Thyroid gland (tissue), 4 donors: Measurements from ENCODE around the gene TMEM132C.

Experiments
- CTCF ChIP-seq, 6 experiments: fragments of 200-600 bp in 3 of 6; fragments of 450-650 bp in 3 of 6; sonication (generic) in 3 of 6; IDR thresholded peaks; one replicate each; pipeline ENCODE4 v1.5.1; 2016 to 2019; ENCODE audit warnings: antibody characterized with exemption in 6 of 6, mild to moderate bottlenecking in 2 of 6, inconsistent platforms in 1 of 6, moderate library complexity in 1 of 6
- POLR2A ChIP-seq, 2 donors: fragments of 450-650 bp; IDR thresholded peaks; one replicate each; pipeline ENCODE4 v1.6.1; 2017; ENCODE audit warnings: antibody characterized with exemption in 2 of 2, mild to moderate bottlenecking in 2 of 2, moderate library complexity in 1 of 2

GRCh38 chr12:128627659-128628058 lies 360.7 kb downstream of the TMEM132C start:
- TF ChIP-seq POLR2A (IDR thresholded peaks at IDR 0.05) = no peak
- TF ChIP-seq CTCF (IDR thresholded peaks at IDR 0.05) = no peak
